Measurements from ENCODE around the gene ACBD6.

Gene ACBD6

DNA sequence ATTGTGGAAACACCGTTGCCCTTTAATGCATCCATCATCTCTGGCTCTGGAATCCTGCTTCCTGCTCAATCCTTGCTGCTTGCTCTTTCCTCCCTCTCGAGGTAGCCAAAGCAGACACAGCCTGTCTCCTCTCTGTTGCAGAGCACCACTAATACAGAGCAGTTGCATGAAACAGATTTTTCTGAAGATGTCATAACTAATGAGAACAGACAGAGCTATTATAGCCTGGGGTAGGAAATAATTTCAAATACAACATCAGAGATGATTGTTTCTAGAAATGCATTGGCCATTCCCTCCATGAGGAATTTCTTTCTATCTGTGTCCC lies 23.3 kb upstream of the ACBD6 start:
- no peak for DNase-seq (ENCODE audit: low read depth)

DNA sequence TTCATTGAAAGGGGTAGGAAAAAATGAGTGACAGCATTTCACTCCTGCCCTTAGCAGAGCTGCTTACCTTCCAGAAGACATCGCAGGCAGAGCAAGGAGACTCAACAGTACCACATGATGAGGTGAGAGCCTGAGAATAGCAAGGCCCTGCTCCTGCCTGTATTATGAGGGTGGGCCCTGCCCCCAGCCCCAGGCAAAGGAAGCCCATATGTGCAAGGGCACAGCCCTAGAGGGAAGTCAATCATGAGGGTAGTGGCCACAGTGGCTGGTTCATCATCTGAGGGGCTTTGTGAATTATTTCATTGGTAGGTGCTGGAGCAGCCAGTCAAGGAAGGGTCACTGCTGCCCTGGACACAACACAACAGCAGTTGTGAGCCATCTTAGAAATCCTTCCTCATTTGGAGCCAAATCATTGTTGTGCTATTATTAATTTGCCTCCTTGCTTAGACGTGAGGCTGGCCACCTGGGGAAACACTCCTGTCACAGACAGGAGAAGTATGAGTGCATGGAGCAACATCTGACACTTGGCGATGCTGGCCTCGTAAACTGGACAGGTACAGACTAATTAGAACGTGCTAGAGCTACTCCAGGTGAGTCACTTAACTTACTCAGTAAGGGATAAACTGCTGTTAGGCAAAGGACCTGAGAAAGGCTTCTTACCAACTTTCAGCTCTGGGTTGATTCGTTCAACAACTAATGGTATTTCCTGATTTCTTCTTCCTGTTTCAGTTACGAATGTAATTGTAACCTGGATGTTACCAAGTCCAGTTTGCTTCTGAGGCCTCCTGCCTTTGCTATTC lies 22.7 kb upstream of the ACBD6 start:
- no peak for DNase-seq (ENCODE audit: low read depth)

DNA sequence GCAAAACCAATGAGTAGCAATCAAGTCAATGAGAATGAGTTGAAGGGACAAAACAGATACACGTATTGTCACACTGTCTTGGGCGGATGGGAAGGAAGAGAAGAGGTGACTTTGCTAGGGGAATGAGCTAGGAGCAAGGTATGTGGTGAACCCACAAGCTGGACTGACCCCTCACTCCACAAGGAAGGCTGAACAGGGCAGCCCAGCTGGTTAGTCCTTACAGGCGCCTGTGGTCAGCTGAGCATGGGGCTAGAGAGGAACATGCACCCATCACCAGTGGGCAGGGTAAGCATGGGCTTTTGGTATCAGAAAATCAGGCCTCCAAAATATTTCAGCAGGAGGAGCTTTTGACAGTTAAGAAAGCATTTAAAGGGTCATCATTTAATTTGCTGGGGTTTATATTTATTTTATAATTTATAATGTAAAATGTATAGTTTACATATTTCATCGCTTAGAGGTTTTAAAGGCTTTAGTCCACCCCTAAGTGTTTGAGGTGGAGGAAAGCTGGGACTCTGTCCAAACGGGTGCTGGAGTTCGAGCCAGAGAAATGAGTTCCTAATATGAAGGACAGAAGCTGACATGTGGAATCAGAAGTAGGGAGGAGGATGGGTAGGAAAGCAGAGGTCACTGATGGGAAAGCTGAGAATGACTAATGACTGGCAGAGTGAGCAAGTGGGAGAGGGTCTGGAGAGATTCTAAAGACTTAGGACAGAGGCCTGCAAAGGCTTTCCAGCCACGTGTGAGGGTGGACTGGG lies 22.0 kb upstream of the ACBD6 start:
- DNase-seq (ENCODE audit: low read depth), result no peak

DNA sequence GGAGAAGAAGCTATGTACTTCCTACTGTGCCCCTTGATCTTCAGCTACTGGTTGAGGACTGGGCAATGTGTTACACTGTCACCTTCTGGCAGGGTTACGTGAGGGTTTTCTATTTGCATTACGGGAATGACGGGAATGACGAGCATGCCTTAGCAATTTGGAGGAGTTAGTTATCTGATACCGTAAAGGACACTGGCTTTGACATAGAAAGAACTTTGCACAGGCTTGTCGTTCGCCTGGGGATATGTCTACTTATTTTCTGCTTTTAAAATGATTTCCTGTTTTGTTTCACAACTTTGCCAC lies 19.8 kb upstream of the ACBD6 start:
- no peak for DNase-seq (ENCODE audit: low read depth)

DNA sequence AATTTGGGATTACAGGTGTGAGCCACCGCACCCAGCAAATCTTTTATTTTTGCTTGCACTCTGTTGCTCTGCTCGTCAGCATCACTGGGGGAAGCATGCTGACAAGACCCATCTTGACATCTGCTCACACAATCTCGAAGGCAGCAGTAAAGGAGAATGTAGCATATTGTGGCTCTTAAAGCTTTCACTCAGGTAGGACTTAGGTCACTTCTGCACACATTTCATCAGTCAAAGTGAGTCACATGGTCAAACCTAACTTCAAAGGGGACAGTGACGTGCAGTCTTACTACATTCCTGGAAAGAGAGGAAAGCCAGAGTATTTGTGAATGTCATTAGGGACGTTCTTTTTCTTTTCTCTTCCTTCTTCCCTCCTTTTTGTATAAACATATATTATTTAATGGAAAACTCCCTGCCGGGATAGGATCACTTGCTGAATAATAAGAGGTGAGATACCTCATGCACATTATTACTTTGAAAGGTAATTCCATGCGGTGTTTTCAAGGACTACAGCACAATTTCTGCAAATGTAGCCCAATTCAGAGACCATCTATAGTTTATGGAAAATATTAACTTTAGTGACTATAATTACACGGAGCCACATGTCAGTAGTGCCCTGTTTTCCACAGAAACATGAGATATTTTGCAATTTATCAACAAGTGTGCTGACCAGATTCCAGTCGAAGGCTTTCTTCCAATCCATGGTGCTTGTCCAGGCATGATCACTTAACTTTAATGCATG lies 19.3 kb upstream of the ACBD6 start:
- no peak for DNase-seq (ENCODE audit: low read depth)

DNA sequence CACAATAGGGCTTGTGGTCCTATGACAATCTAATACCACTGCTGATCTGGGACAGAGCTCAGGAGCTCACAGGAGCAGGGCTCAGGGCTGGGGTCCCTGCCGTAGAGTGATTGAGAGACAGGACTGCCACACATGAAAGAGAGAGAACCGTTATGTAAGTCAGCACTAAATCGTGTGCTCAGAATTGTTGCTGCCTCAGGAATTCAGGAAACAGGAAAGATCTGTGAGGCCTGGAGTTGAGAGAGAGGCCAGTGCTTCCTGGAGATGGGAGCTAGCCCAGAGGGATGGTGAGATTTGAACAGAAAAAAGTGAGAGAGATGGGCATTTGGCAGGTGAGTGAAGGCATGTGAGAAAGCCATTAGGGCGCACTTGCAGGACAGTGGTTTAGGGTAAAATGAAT lies 17.5 kb upstream of the ACBD6 start:
- DNase-seq (ENCODE audit: low read depth), result no peak

DNA sequence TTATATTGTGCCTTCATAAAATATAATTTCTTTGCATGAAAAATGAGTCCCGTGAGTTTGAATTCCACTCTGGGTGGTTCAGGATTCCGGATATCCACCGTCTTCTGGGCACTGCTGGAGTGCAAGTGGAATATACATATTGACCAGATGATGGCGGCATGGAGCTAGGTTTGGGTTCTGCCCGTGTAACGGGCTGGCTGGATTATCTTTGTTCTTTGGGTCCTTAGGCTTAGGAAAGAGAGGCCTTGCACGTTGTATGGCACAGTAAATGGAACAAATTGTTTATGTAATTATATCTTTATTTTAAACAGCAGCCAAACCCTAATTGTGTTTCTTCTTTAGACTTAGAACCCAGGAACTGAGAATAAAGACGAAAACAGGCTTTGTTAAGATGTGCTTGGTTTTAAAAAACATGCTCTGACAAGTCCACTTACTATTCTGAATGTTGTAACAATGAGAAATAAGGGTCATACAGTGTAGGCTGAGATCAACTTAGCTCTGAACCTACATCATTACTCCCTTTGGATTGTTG lies 13.5 kb upstream of the ACBD6 start:
- peak; percentile 37 for DNase-seq (ENCODE audit: low read depth)

DNA sequence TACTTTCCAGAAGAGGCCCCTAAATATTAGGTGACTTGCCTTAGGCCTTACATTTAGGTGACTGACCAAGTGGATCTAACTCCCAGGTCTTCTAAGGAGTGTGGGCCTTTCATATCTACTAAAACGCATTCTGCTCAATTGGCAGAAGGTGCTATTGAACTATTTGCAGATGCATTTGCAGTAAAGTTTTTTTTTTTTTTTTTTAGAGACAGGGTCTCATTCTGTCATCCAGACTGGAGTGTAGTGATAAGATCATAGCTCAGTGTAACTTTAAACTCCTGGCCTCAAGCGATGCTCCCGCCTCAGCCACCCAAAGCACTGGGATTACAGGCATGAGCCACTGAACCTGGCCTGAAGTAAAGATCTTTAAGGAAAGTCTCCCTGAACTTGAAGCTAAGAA lies 13.0 kb upstream of the ACBD6 start:
- DNase-seq (ENCODE audit: low read depth), result no peak

DNA sequence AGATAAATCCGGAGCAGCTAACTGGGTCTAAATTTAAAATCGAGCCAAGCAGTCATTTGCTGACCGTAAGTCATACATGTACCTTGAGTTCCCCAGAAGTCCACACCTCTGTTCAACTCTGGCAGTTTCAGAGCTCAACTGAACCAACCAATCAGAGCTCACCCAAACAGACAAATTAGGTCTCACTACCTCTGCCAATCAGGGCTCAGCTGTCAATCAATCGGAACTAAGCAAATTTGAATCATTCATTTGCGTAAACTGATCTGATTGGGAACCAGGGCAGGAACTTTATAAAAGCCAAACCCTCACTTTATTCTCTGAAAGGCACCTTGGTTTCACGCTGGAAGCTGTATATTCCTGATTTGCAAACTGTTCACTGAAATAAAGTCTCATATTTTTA lies 11.2 kb upstream of the ACBD6 start:
- no peak for DNase-seq (ENCODE audit: low read depth)

DNA sequence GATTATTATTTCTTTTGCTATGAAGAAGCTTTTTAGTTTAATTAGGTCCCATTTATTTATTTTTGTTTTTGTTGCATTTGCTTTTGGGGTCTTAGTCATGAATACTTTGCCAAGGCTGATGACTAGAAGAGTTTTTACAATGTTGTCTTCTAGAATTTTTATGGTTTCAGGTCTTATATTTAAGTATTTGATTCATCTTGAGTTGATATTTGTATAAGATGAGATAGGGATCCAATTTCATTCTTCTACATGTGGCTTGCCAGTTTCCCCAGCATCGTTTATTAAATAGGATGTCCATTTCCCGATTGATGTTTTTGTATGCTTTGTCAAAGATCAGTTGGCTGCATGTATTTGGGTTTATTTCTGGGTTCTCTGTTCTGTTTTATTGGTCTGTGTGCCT lies 8.5 kb upstream of the ACBD6 start:
- no peak for DNase-seq (ENCODE audit: low read depth)

DNA sequence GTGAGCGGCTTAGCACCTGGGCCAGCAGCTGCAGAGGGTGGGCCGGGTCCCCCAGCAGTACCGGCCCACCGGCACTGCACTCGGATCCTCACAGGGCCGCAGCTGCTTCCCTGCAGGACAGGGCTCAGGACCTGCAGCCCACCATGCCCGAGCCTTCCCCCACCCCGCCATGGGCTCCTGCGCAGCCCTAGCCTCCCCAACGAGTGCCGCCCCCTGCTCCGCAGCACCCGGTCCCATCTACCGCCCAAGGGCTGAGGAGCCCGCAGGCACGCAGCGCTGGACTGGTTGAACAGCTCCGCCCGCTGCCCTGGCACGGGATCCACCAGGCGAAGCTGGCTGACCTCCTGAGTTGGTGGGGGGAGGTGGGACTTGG lies 6.3 kb upstream of the ACBD6 start:
- DNase-seq (ENCODE audit: low read depth), result no peak

DNA sequence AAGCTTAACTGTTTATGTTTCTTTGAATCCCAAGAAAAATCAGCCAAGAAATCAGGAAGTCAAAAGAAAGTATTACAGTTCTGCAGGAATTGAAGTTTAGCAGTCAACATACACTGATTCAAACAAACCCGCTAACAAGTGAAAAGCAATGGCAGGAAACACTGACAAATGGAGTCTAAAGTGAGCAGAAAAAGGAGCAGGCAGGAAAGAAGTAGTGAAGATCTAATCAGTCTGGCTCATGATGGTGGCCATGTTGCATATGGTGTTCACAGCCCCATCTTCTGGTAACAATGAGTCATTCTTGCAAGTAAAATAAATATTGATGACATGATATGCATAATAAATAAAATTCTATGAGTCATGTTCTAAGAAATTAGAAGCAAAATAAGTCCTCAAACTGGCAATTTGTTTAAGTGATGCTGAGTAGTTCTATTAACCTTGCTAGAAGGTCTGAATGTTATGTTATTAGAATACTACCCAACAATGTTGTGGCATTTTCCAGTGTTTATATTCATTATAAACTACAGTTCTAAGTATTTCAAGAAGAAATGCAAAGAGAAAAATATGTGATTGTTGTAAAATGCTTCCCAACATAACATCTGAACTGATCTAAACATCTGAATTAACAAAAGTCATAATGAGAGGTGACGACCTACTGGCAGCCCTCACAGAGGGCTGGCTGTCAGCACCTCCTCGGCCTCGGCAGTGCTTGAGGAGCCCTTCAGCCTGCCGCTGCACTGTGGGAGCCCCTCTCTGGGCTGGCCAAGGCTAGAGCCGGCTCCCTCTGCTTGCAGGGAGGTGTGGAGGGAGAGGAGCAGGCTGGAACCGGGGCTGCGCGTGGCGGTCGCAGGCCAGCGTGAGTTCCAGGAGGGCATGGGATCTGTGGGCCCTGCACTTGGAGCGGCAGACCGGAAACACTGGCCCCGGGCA lies 5.7 kb upstream of the ACBD6 start:
- DNase-seq (ENCODE audit: low read depth), result no peak

DNA sequence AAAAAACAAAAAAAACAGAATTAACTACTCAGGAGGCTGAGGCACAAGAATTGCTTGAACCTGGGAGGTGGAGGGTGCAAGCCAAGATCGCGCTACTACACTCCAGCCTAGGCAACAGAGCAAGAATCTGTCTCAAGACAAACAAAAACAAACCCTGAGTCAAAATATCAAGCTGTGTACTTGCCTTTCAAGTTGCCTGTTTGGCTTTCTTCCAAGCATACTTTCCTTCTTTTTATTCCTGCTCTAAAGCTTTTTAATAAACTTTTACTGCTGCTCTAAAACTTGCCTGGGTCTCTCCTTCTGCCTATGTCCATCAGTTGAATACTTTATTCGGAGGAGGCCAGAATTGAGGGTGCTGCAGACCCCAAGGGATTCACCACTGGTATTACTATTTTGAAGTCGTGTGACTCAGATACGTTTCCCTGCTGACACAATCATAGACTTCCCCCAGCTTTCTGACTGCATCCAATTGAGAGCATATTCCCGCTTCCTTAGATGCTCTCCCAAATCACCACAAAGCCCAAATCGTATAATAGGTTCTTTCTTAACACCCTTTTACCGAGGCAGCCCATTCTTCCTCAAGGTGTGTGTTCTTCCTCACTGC lies 3.5 kb upstream of the ACBD6 start:
- DNase-seq (ENCODE audit: low read depth), result no peak

DNA sequence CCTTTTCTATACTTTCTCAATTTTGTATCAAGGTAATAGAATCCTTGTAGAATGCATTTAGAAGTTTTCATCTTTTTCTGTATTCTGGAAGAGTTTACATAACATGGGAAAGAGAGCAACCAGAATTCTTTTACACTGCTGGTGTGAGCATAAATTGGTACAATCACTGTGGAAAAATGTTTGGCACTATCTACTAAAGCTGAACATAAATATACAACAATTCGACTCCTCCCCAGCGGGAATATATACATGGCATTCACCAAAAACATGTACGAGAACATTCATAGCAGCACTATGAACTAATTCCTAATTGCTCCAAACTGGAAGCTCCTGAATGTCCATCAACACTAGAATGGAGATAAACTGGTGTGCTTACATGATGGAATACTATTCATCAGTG lies 1.8 kb upstream of the ACBD6 start:
- DNase-seq (ENCODE audit: low read depth), result no peak

DNA sequence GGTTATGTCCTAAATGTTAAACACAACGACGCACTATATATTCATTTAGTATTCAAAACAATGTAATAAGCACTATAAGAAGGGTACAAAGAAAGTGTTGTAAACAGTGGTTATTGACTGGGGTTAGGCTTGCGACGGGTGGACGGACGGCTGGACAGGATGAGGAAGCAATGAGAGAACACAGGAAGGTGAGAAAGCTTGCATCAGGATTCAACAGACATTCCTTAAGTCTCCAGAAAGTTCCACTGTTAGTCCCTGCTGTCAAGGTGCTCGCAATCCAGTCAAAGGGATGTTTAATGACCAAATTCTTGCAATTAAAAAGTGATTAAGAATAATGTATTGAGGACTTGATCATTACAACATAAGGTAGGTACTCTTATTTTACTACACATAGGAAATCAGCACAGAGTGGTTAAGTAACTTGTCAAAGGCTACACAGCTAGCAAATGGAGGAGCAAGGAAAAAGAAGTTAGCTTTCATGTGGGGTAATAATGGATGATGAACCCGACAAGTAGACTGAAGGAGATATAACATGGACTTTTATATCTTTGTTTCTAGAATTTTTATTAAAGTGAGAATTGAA lies 994 bp upstream of the ACBD6 start:
- DNase-seq (ENCODE audit: low read depth), result no peak

DNA sequence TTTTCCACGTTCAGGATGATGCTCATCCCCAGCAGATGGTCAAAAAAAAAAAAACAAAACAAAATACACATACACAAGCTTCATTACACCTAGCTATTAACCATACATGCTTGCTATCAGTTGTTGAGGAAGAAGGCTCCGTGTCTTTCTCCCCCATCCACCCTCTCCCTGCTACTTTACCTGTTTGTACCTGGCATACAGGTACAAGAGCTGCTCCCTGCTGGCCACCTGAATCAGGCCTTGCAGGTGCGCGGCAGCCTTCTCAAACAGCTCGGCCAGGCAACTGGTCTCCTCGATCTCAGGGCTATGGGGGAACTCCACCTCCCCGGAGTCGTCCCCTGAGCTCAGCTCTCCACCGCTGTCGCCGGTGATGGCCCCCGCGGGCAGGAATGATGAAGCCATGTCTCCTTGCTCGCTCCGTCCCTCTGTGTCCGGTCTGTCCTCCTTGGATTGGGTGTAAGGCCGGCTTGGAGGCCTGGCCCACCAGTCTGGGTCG lies 464 bp downstream of the ACBD6 start:
- no peak for DNase-seq (ENCODE audit: low read depth)

DNA sequence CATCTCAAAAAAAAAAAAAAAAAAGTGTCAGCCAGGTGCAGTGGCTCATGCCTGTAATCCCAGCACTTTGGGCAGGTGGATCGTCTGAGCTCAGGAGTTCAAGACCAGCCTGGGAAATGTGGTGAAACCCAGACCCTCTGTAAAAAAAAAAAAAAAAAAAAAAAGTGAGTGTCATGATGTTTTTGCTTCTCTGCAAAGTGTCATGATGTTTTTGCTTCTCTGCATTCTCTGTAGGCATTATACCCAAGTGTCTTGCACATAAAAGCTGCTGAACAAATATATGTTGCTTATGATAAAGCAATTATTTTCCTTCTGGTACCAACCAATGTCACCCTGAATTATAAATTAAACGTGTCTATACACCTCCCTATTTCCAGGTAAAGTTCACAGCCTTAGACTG lies 1.7 kb downstream of the ACBD6 start:
- DNase-seq (ENCODE audit: low read depth), result no peak

DNA sequence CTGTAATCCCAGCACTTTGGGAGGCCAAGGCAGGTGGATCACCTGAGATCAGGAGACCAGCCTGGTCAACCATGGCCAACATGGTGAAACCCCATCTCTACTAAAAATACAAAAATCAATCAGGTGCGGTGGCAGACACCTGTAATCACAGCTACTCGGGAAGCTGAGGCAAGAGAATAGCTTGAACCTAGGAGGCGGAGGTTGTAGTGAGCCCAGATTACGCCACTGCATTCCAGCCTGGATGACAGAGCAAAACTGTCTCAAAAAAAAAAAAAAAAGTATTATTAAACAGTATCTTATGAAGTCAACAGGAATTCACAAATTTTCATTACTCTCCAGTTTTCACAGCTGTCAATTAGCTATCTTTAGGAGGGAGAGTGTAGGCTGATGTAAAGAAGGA lies 3.8 kb downstream of the ACBD6 start:
- DNase-seq (ENCODE audit: low read depth), result no peak

DNA sequence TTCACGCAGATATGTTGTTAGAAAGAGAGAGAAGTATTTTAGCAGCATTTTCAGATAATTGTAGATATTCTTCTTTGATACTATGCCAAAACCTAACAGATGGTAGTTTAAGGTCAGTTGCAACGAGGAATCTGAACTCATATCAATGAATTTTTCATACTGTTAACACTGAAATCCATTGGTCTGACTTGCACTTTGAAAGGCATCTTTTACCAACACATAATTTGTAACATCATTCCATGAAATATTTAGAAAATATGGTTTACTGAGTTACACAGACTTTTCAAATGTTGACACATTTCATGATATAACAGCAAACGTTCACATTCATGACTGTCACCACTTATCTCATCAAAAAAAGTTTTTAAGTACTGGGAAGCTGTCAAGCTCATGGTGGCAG lies 4.6 kb downstream of the ACBD6 start:
- no peak for DNase-seq (ENCODE audit: low read depth)

DNA sequence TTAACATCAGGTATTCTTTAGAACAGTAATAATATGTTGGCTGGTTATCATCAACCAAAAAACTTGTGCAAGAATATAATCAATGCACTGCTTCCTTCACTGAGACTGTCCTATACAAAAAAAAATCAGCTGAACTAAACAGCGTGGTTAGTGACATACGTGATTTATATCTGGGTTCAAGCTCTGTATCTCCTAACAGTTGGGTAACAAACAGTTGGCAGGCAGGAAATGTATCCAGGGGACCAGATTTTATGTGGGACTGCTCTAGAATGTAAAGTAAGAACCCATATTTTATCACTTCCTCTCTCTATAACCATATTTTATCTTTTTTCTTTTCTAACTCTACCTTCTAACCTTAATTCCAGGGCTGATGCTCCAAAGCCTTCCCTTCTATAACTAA lies 8.0 kb downstream of the ACBD6 start:
- DNase-seq (ENCODE audit: low read depth), result no peak

DNA sequence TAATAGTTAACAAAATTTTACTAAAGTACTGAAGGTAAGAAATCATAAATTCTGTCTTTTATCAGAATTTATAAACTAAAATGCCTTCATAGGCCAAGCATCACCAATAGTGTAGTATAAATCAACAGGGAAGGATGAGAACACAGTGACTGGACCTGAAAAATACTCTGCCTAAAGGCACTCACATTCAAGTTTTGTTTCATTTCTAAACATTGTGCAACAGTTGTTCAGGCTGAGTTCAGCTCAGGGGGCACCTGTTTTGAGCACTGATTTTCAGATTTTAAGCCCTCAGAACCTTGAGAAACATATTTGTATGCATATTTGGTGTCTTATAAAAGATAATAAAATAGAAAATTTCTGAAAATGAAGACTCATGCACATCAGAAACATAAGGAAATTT lies 12.4 kb downstream of the ACBD6 start:
- no peak for DNase-seq (ENCODE audit: low read depth)
